GOT3 (cell line): Measurements from ENCODE around the gene CASZ1.

Experiments
- DNase-seq: peaks from one replicate; lab custom pipeline; 2025; ENCODE audit warnings: mixed read lengths; lab: John Stamatoyannopoulos, UW

Gene CASZ1

GRCh38 chr1:10753299-10753698 lies 43.1 kb downstream of the CASZ1 start:
- no peak for DNase-seq

GRCh38 chr1:10751561-10752085 lies 44.8 kb downstream of the CASZ1 start:
- no peak for DNase-seq

GRCh38 chr1:10751160-10751559 lies 45.3 kb downstream of the CASZ1 start:
- DNase-seq, result no peak

- DNase-seq, result no peak
Measured at GRCh38 chr1:10745886-10746455, 50.5 kb downstream of the CASZ1 start.

GRCh38 chr1:10745383-10745782 lies 51.1 kb downstream of the CASZ1 start:
- no peak for DNase-seq

GRCh38 chr1:10744654-10745238 lies 51.7 kb downstream of the CASZ1 start:
- DNase-seq, result no peak

- no peak for DNase-seq
Measured at GRCh38 chr1:10744029-10744428, 52.4 kb downstream of the CASZ1 start.

GRCh38 chr1:10741696-10742095 lies 54.8 kb downstream of the CASZ1 start:
- no peak for DNase-seq

GRCh38 chr1:10740123-10740522 lies 56.3 kb downstream of the CASZ1 start:
- no peak for DNase-seq

- DNase-seq, result no peak
Measured at GRCh38 chr1:10739589-10739988, 56.9 kb downstream of the CASZ1 start.

- DNase-seq, result no peak
Measured at GRCh38 chr1:10738061-10739058, 58.1 kb downstream of the CASZ1 start.

GRCh38 chr1:10737651-10738050 lies 58.8 kb downstream of the CASZ1 start:
- DNase-seq, result no peak

GRCh38 chr1:10736634-10737586 lies 59.5 kb downstream of the CASZ1 start:
- no peak for DNase-seq

- no peak for DNase-seq
Measured at GRCh38 chr1:10735563-10736305, 60.7 kb downstream of the CASZ1 start.

GRCh38 chr1:10734962-10735544 lies 61.4 kb downstream of the CASZ1 start:
- no peak for DNase-seq

- DNase-seq, result no peak
Measured at GRCh38 chr1:10734375-10734774, 62.1 kb downstream of the CASZ1 start.

GRCh38 chr1:10733474-10734366 lies 62.7 kb downstream of the CASZ1 start:
- DNase-seq, result no peak

GRCh38 chr1:10730985-10731384 lies 65.5 kb downstream of the CASZ1 start:
- no peak for DNase-seq
